ENCODE data around the gene USP32. TPM values are rescaled to one million over a fixed set of nuclear protein-coding genes. Genes with fewer than 3 reads are reported as not detected.

USP32 gene
- total RNA-seq, 2 donors from 2014 or later: 54.1 to 74.3 TPM

- 61 to 81% methylated on average over 38 to 48 of the region's 48 CpGs for WGBS, 2 experiments (ENCODE audit: insufficient coverage in 1 of 2, insufficient read length in 1 of 2)
- Histone ChIP-seq H3K9me3 (ENCODE audit: control insufficient read depth, low read length) (no peaks in the 10 kb centered on the region), H3K27ac (ENCODE audit: low read depth, low read length) (no peak overlapping the region), H3K4me1 (ENCODE audit: control insufficient read depth, insufficient read depth, low read length) (peaks cover 9% of the 10 kb centered on the region), H3K9ac (ENCODE audit: extremely low read depth, low read length, poor library complexity, severe bottlenecking) (no peak overlapping the region), H3K4me3 (ENCODE audit: low read length) (no peak overlapping the region), H3K36me3 (ENCODE audit: control insufficient read depth, insufficient read depth, low read length) (no peaks in the 10 kb centered on the region), H3K27me3 (ENCODE audit: control insufficient read depth, insufficient read depth, low read length, poor library complexity, severe bottlenecking) (peaks cover 70% of the 10 kb centered on the region)
- Mint-ChIP-seq H3K27me3 (ENCODE audit: insufficient read depth) (peaks cover 88% of the 10 kb centered on the region), H3K36me3 (ENCODE audit: low read depth) (no peaks in the 10 kb centered on the region), H3K27ac (no peak overlapping the region), H3K9me3 (peaks cover 3% of the 10 kb centered on the region), H3K4me3 (peak overlapping the region; percentile 29), H3K4me1 (peaks cover 27% of the 10 kb centered on the region)
- peak; percentile 61 for DNase-seq
- TF ChIP-seq, protein P1, sequence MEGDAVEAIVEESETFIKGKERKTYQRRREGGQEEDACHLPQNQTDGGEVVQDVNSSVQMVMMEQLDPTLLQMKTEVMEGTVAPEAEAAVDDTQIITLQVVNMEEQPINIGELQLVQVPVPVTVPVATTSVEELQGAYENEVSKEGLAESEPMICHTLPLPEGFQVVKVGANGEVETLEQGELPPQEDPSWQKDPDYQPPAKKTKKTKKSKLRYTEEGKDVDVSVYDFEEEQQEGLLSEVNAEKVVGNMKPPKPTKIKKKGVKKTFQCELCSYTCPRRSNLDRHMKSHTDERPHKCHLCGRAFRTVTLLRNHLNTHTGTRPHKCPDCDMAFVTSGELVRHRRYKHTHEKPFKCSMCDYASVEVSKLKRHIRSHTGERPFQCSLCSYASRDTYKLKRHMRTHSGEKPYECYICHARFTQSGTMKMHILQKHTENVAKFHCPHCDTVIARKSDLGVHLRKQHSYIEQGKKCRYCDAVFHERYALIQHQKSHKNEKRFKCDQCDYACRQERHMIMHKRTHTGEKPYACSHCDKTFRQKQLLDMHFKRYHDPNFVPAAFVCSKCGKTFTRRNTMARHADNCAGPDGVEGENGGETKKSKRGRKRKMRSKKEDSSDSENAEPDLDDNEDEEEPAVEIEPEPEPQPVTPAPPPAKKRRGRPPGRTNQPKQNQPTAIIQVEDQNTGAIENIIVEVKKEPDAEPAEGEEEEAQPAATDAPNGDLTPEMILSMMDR (conservative IDR thresholded peaks at IDR 0.05): no peak
Measured at GRCh38 chr17:60138769-60139437, 253.0 kb downstream of the USP32 start.

- Histone ChIP-seq H3K36me3 (ENCODE audit: control insufficient read depth, insufficient read depth, low read length) (no peaks in the 10 kb centered on the region), H3K4me3 (ENCODE audit: low read length) (no peak overlapping the region), H3K9me3 (ENCODE audit: control insufficient read depth, low read length) (no peaks in the 10 kb centered on the region), H3K9ac (ENCODE audit: extremely low read depth, low read length, poor library complexity, severe bottlenecking) (no peak overlapping the region), H3K27ac (ENCODE audit: low read depth, low read length) (no peak overlapping the region), H3K4me1 (ENCODE audit: control insufficient read depth, insufficient read depth, low read length) (peaks cover 5% of the 10 kb centered on the region), H3K27me3 (ENCODE audit: control insufficient read depth, insufficient read depth, low read length, poor library complexity, severe bottlenecking) (peaks cover 63% of the 10 kb centered on the region)
- Mint-ChIP-seq H3K4me3 (no peak overlapping the region), H3K9me3 (peaks cover 3% of the 10 kb centered on the region), H3K27ac (no peak overlapping the region), H3K27me3 (ENCODE audit: insufficient read depth) (peaks cover 77% of the 10 kb centered on the region), H3K36me3 (ENCODE audit: low read depth) (peaks cover 4% of the 10 kb centered on the region), H3K4me1 (peaks cover 18% of the 10 kb centered on the region)
- 60 to 70% methylated on average over 1 of the region's 1 CpG for WGBS, 2 experiments (ENCODE audit: insufficient coverage in 1 of 2, insufficient read length in 1 of 2)
- DNase-seq: peak; percentile 25
- TF ChIP-seq, protein P1 (conservative IDR thresholded peaks at IDR 0.05): no peak
Measured at GRCh38 chr17:60137731-60138130, 254.2 kb downstream of the USP32 start.

DNA sequence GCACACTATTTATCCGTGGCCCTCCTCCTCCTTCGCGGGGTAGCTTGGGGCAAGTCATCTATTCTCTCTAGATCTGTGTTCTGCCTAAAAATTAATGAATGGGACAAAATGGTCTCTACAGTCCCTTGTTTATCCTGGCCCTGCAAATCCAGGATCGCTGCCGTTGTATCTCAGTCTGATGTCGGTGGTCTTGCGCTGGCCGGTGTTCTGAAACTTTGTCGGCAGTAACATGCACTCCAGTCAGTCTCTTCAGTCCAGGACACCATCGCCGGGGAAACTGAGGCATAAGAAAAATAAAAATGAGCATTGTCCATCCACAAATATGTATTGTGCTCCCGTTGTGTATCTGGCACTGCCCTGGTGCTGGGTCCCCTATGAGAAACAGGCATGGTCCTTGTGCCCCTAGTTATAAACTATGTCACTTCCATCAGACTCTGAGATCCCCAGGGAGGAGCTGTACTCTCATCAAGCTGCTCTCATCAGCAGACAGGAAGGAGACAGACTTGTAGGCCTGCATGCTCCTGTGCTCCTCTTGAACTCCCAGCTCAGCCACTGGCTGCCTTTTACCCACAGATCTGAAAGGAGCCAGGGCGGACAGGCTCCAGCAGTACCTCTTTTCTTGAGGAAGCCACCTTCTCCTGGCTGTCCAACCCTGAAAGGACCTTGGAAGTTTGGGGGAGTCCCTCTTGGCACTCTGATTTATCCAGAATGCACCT, 255.8 kb downstream of the USP32 start:
- H3K9me3 ChIP-seq (ENCODE audit: control insufficient read depth, low read length): no peaks in the 10 kb centered on the region
- WGBS, 2 experiments (ENCODE audit: insufficient coverage in 1 of 2, insufficient read length in 1 of 2): 82 to 87% methylated on average over 13 of the region's 13 CpGs
- Mint-ChIP-seq H3K4me1 (peaks cover 10% of the 10 kb centered on the region), H3K27ac (no peak overlapping the region), H3K9me3 (peaks cover 3% of the 10 kb centered on the region), H3K4me3 (peak overlapping the region; percentile 75), H3K27me3 (ENCODE audit: insufficient read depth) (peaks cover 64% of the 10 kb centered on the region), H3K36me3 (ENCODE audit: low read depth) (peaks cover 15% of the 10 kb centered on the region)
- no peak overlapping the region for H3K27ac ChIP-seq (ENCODE audit: low read depth, low read length)
- DNase-seq: peak; percentile 40
- peaks cover 53% of the 10 kb centered on the region for H3K27me3 ChIP-seq (ENCODE audit: control insufficient read depth, insufficient read depth, low read length, poor library complexity, severe bottlenecking)
- peaks cover 8% of the 10 kb centered on the region for H3K36me3 ChIP-seq (ENCODE audit: control insufficient read depth, insufficient read depth, low read length)
- H3K4me1 ChIP-seq (ENCODE audit: control insufficient read depth, insufficient read depth, low read length): no peaks in the 10 kb centered on the region
- no peak overlapping the region for H3K9ac ChIP-seq (ENCODE audit: extremely low read depth, low read length, poor library complexity, severe bottlenecking)
- H3K4me3 ChIP-seq (ENCODE audit: low read length): peak overlapping the region; percentile 94
- TF ChIP-seq, protein P1 (conservative IDR thresholded peaks at IDR 0.05): no peak

Measured in endodermal cell (in vitro differentiated cells).